Prostate gland (tissue), 2 donors: ENCODE measurements around the gene PRPF6.

ENCODE experiments used
- CTCF ChIP-seq, 4 experiments: fragments of 200-600 bp in 2 of 4; fragments of 450-650 bp in 2 of 4; sonication (generic) in 2 of 4; IDR thresholded peaks; 1 replicate in 3 of 4; 2 replicates in 1 of 4; pipeline ENCODE4 v1.5.1; 2016 to 2019; ENCODE audit warnings: antibody characterized with exemption in 4 of 4, mild to moderate bottlenecking in 2 of 4, moderate library complexity in 2 of 4
- POLR2A ChIP-seq: fragments of 450-650 bp; IDR thresholded peaks from one replicate; pipeline ENCODE4 v1.6.1; 2016; ENCODE audit warnings: antibody characterized with exemption, mild to moderate bottlenecking

- TF ChIP-seq CTCF (IDR thresholded peaks at IDR 0.05) (no peak), POLR2A (no peak)
These were observed 26.0 kb downstream of the PRPF6 start for GRCh38 chr20:64006902-64007301.
